IMR-90 (cell line): ENCODE results near the gene RAD51D. TPM values are rescaled to one million over a fixed set of nuclear protein-coding genes. Genes with fewer than 3 reads are reported as not detected.
A peak's percentile ranks its signal among the peaks of the same experiment; 100 is the strongest.

Source experiments
- ATAC-seq: fragments of 200-7000 bp; cut with Tn5 transposase; 2 replicates; pipeline ENCODE4 v1.9.1; 2020; ENCODE audit warnings: low read depth, mild to moderate bottlenecking, moderate library complexity
- BruUV-seq: library from RNA; stranded (reverse); fragments of 400-500 nt; replicated peaks from 2 replicates; lab custom pipeline; 2021; lab: Mats Ljungman, UMichigan
- CTCF ChIA-PET: fragments of 300-600 bp; formaldehyde crosslinking; extraction: SDS; loops from one replicate; lab custom pipeline; 2021; ENCODE audit warnings: antibody characterized with exemption; lab: Yijun Ruan, JAX
- POLR2A ChIA-PET: fragments of 300-600 bp; sonication (Branson Sonifier 250); formaldehyde crosslinking; loops from one replicate; lab custom pipeline; 2022; ENCODE audit warnings: antibody characterized with exemption; ENCODE audit not compliant: unreplicated experiment; lab: Charles Lee
- DNase-seq: peaks from one replicate; pipeline ENCODE4 v3.0.0; 2013
- H2AFZ ChIP-seq: replicated peaks from 2 replicates; pipeline ENCODE3; 2013; ENCODE audit warnings: low read length, mild to moderate bottlenecking; ENCODE audit not compliant: poor library complexity
- H2AK5ac ChIP-seq: 2 replicates; pipeline ENCODE4 v1.6.1; 2013; ENCODE audit warnings: low read depth, low read length, inconsistent platforms
- H2AK9ac ChIP-seq: replicated peaks from 2 replicates; pipeline ENCODE3; 2013; ENCODE audit warnings: mild to moderate bottlenecking, low read depth, low read length, moderate library complexity; ENCODE audit not compliant: poor library complexity
- H2BK120ac ChIP-seq: 2 replicates; pipeline ENCODE4 v1.6.1; 2013; ENCODE audit warnings: low read depth, low read length, inconsistent platforms
- H2BK15ac ChIP-seq: 3 replicates; pipeline ENCODE4 v1.6.1; 2013; ENCODE audit warnings: low read depth, low read length, inconsistent platforms
- H2BK20ac ChIP-seq: 2 replicates; pipeline ENCODE4 v1.6.1; 2013; ENCODE audit warnings: low read depth, mild to moderate bottlenecking, inconsistent platforms, low read length, moderate library complexity
- H2BK5ac ChIP-seq: 2 replicates; pipeline ENCODE4 v1.6.1; 2013; ENCODE audit warnings: mild to moderate bottlenecking, low read depth, low read length, inconsistent platforms; ENCODE audit not compliant: poor library complexity, severe bottlenecking
- H3K14ac ChIP-seq: replicated peaks from 2 replicates; pipeline ENCODE4 v1.6.1; 2013; ENCODE audit warnings: low read depth, low read length, inconsistent platforms
- H3K18ac ChIP-seq: 2 replicates; pipeline ENCODE4 v1.6.1; 2013; ENCODE audit warnings: low read depth, low read length, control low read depth
- H3K23ac ChIP-seq: 2 replicates; pipeline ENCODE4 v1.6.1; 2013; ENCODE audit warnings: low read depth, low read length, inconsistent platforms
- H3K27ac ChIP-seq: 2 replicates; pipeline ENCODE4 v1.5.1; 2013; ENCODE audit warnings: mild to moderate bottlenecking, control low read depth, low read length; ENCODE audit not compliant: insufficient read depth
- H3K27me3 ChIP-seq: 2 replicates; pipeline ENCODE4 v1.6.1; 2013; ENCODE audit warnings: low read length; ENCODE audit not compliant: control insufficient read depth, insufficient read depth
- H3K36me3 ChIP-seq: 2 replicates; pipeline ENCODE4 v1.6.1; 2013; ENCODE audit warnings: low read length, mixed read lengths; ENCODE audit not compliant: control insufficient read depth, insufficient read depth
- H3K4ac ChIP-seq: 2 replicates; pipeline ENCODE4 v1.6.1; 2013; ENCODE audit warnings: low read depth, low read length, inconsistent platforms
- H3K4me1 ChIP-seq: 2 replicates; pipeline ENCODE4 v1.6.1; 2013; ENCODE audit warnings: low read length, mixed read lengths; ENCODE audit not compliant: control insufficient read depth, insufficient read depth
- H3K4me2 ChIP-seq: 2 replicates; pipeline ENCODE4 v1.6.1; 2013; ENCODE audit warnings: low read depth, mild to moderate bottlenecking, control low read depth, low read length, moderate library complexity
- H3K4me3 ChIP-seq: 2 replicates; pipeline ENCODE4 v1.5.1; 2013; ENCODE audit warnings: low read depth, mild to moderate bottlenecking, control low read depth, low read length, moderate library complexity; ENCODE audit not compliant: insufficient read depth
- H3K56ac ChIP-seq: 2 replicates; pipeline ENCODE4 v1.6.1; 2013; ENCODE audit warnings: low read length, inconsistent platforms; ENCODE audit not compliant: insufficient read depth; ENCODE audit errors: extremely low read depth
- H3K79me1 ChIP-seq, 2 experiments: 2 replicates each; pipeline ENCODE4 v1.6.1; 2013; ENCODE audit warnings: low read length in 2 of 2, inconsistent platforms in 1 of 2, low read depth in 1 of 2
- H3K9ac ChIP-seq: 2 replicates; pipeline ENCODE4 v1.6.1; 2013; ENCODE audit warnings: low read depth, low read length, control low read depth
- H3K9me1 ChIP-seq: 2 replicates; pipeline ENCODE4 v1.6.1; 2013; ENCODE audit warnings: low read length, inconsistent platforms; ENCODE audit not compliant: insufficient read depth
- H3K9me3 ChIP-seq: 2 replicates; pipeline ENCODE4 v1.6.1; 2013; ENCODE audit warnings: low read length; ENCODE audit not compliant: control insufficient read depth, insufficient read depth
- H4K20me1 ChIP-seq: 2 replicates; pipeline ENCODE4 v1.6.1; 2013; ENCODE audit warnings: low read length, inconsistent platforms; ENCODE audit not compliant: insufficient read depth
- H4K5ac ChIP-seq: 2 replicates; pipeline ENCODE4 v1.6.1; 2013; ENCODE audit warnings: mild to moderate bottlenecking, low read depth, low read length, control low read depth
- H4K8ac ChIP-seq, 2 experiments: 2 replicates each; pipeline ENCODE4 v1.6.1; 2013; ENCODE audit warnings: low read depth in 2 of 2, low read length in 2 of 2, control low read depth in 1 of 2, inconsistent platforms in 1 of 2
- H4K91ac ChIP-seq: 2 replicates; pipeline ENCODE4 v1.6.1; 2013; ENCODE audit warnings: low read depth, low read length, inconsistent platforms; ENCODE audit not compliant: insufficient read depth
- CEBPB ChIP-seq: IDR thresholded peaks from 2 replicates; pipeline ENCODE4 v1.6.1; 2012; ENCODE audit warnings: low read depth, low read length, improper control_type of control experiment
- CHD1 ChIP-seq: IDR thresholded peaks from 2 replicates; pipeline ENCODE4 v1.6.1; 2012; ENCODE audit warnings: low read depth, low read length, improper control_type of control experiment
- FOS ChIP-seq: fragments of 150-350 bp; IDR thresholded peaks from 2 replicates; pipeline ENCODE4 v1.6.1; 2016; ENCODE audit warnings: low read depth, low read length
- MAFK ChIP-seq: IDR thresholded peaks from 2 replicates; pipeline ENCODE4 v1.6.1; 2012; ENCODE audit warnings: low read depth, low read length, improper control_type of control experiment
- NFE2L2 ChIP-seq: fragments of 150-350 bp; IDR thresholded peaks from 2 replicates; pipeline ENCODE4 v1.6.1; 2016; ENCODE audit warnings: low read depth, mild to moderate bottlenecking, low read length
- WGBS, 2 experiments: methylation state at CpG; one replicate each; pipeline versions ENCODE4 v1.1.5 to v1.1.7; 2013; ENCODE audit warnings: missing lambda C conversion rate in 2 of 2; ENCODE audit not compliant: insufficient read length in 1 of 2; ENCODE audit errors: extremely low coverage in 2 of 2; 5-methylcytosine and 5-hydroxymethylcytosine counted together
- dilution Hi-C: fragments of 300-500 bp; cut with HindIII; formaldehyde crosslinking; loops from one replicate; pipeline ENCODE4 v1.14.3; 2018; ENCODE audit warnings: low sequenced_read_pairs; ENCODE audit not compliant: unreplicated experiment
- in situ Hi-C: fragments of 300-500 bp; cut with MboI; formaldehyde crosslinking; loops from 3 replicates; pipeline ENCODE4 v1.14.3; 2019; ENCODE audit warnings: low sequenced_read_pairs, inconsistent platforms, mixed read lengths
- intact Hi-C: fragments of 100-400 bp; cut with micrococcal nuclease; formaldehyde crosslinking; loops from 2 replicates; pipeline ENCODE4 v1.10.0; 2022
- polyA plus RNA-seq, 3 experiments: library from polyadenylated mRNA; depleted of rRNA; stranded (reverse); fragments of >200 nt; gene quantifications; 2 replicates each; pipeline ENCODE4 v1.2.3, GENCODE V29; 2012; ENCODE audit warnings: low replicate concordance in 1 of 3
- total RNA-seq: library from RNA; depleted of rRNA; stranded (reverse); fragments of >200 nt; gene quantifications from 2 replicates; pipeline ENCODE4 v1.2.3, GENCODE V29; 2012
- TF ChIP-seq, protein P1 (sequence below): fragments of 150-350 bp; IDR thresholded peaks from 2 replicates; pipeline ENCODE4 v1.6.1; 2017; ENCODE audit warnings: mild to moderate bottlenecking, antibody characterized with exemption, low read length, low read depth

The RAD51D gene
- total and polyA plus RNA-seq, 2 of the 4 experiments (the other 2 are of a cell fraction), result 10.8 to 12.7 TPM

DNA sequence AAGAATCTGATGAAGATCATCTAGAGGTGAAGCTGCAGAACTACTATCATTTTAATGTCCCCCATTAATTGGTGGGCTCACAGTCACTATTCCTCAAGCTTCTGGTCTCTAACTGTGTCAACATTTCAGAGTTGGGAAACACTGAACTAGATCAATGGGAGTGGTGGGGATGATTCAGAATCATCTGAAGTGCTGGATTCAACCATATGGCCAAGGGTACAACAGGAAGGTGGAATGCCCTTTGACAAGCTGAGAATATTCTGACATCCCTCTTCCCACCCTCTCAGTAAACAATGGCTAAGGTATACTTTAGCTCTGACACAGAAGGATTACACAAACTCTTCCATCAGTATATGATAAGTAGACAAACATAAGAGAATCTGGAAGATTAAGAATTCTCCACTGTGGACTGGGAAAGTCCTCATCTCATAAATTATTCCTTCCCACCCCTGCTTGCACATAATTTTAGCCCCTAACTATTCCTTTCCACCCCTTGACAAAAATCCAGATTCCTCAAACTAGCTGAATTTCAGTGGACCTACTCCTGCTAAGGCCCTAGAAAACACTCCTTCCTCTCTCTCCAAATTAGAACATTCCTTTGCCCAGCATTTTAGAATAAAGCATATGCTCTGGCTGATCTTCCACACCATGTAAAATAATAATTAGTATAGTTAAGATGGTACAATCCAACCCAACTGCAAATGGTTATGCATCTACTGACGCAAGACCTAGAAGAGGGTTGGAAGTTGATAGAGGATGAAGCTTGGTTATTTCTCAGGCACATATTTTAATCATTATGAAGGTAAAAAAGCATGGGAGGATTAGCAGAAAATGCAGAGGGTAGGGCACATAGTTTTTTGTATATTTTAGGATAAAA lies 39.9 kb downstream of the RAD51D start:
- H3K4ac ChIP-seq, result no peak overlapping the region
- peaks cover 27 to 66% of the 10 kb centered on the region in 2 experiments for H3K79me1 ChIP-seq
- DNase-seq (peak; percentile 51), ATAC-seq (no peak)
- no peak overlapping the region for H3K4me3 ChIP-seq
- intact Hi-C loops, result loop anchor here (5.0 kb wide), 1 partner anchor 37 kb away; no protein-coding TSS in a partner anchor
- CTCF ChIA-PET, result no interaction called here
- no peak overlapping the region for H2AK5ac ChIP-seq
- no peaks in the 10 kb centered on the region for H3K36me3 ChIP-seq
- peaks cover 10% of the 10 kb centered on the region for H3K4me1 ChIP-seq
- no peak overlapping the region for H3K18ac ChIP-seq
- TF ChIP-seq MAFK, result no peak
- no peak for TF ChIP-seq FOS
- TF ChIP-seq CEBPB, result no peak
- no peak for TF ChIP-seq CHD1
- TF ChIP-seq, protein P1, sequence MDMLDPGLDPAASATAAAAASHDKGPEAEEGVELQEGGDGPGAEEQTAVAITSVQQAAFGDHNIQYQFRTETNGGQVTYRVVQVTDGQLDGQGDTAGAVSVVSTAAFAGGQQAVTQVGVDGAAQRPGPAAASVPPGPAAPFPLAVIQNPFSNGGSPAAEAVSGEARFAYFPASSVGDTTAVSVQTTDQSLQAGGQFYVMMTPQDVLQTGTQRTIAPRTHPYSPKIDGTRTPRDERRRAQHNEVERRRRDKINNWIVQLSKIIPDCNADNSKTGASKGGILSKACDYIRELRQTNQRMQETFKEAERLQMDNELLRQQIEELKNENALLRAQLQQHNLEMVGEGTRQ, result no peak
- no peak for TF ChIP-seq NFE2L2
- H3K56ac ChIP-seq, result no peak overlapping the region
- H2BK120ac ChIP-seq, result no peak overlapping the region
- no CpG with 5 or more reads among the region's 1 CpG for WGBS, 2 experiments
- no peaks in the 10 kb centered on the region for H3K9me3 ChIP-seq
- H2BK15ac ChIP-seq, result no peak overlapping the region
- no peaks in the 10 kb centered on the region for H3K27me3 ChIP-seq
- no peak overlapping the region for H3K27ac ChIP-seq
- H4K91ac ChIP-seq, result no peak overlapping the region
- no TSS peak for BruUV-seq
- H3K9ac ChIP-seq, result no peak overlapping the region
- no peak overlapping the region for H2BK5ac ChIP-seq
- peaks cover 16% of the 10 kb centered on the region; the same call in 1 of the 2 replicates for H4K20me1 ChIP-seq
- no peak overlapping the region for H2BK20ac ChIP-seq
- in situ Hi-C loops, result no loop called here
- H4K8ac ChIP-seq, result no peak overlapping the region
- H3K9me1 ChIP-seq, result peaks cover 10% of the 10 kb centered on the region
- H4K5ac ChIP-seq, result no peak overlapping the region
- no peak overlapping the region for H3K4me2 ChIP-seq
- H2AFZ ChIP-seq, result no peak overlapping the region
- dilution Hi-C loops, result no loop called here
- POLR2A ChIA-PET, result no interaction called here
- no peak overlapping the region for H2AK9ac ChIP-seq
- H3K14ac ChIP-seq, result no peak overlapping the region
- no peak overlapping the region; the same call in 1 of the 2 replicates for H3K23ac ChIP-seq
